ENCODE measurements around the gene CIITA.
"Not testable (repeated sequence)": the region's sequence is repeated elsewhere in the genome, so short reads cannot be mapped to it uniquely, and the experiment has no call there.

CIITA gene, protein sequence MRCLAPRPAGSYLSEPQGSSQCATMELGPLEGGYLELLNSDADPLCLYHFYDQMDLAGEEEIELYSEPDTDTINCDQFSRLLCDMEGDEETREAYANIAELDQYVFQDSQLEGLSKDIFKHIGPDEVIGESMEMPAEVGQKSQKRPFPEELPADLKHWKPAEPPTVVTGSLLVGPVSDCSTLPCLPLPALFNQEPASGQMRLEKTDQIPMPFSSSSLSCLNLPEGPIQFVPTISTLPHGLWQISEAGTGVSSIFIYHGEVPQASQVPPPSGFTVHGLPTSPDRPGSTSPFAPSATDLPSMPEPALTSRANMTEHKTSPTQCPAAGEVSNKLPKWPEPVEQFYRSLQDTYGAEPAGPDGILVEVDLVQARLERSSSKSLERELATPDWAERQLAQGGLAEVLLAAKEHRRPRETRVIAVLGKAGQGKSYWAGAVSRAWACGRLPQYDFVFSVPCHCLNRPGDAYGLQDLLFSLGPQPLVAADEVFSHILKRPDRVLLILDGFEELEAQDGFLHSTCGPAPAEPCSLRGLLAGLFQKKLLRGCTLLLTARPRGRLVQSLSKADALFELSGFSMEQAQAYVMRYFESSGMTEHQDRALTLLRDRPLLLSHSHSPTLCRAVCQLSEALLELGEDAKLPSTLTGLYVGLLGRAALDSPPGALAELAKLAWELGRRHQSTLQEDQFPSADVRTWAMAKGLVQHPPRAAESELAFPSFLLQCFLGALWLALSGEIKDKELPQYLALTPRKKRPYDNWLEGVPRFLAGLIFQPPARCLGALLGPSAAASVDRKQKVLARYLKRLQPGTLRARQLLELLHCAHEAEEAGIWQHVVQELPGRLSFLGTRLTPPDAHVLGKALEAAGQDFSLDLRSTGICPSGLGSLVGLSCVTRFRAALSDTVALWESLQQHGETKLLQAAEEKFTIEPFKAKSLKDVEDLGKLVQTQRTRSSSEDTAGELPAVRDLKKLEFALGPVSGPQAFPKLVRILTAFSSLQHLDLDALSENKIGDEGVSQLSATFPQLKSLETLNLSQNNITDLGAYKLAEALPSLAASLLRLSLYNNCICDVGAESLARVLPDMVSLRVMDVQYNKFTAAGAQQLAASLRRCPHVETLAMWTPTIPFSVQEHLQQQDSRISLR

DNA sequence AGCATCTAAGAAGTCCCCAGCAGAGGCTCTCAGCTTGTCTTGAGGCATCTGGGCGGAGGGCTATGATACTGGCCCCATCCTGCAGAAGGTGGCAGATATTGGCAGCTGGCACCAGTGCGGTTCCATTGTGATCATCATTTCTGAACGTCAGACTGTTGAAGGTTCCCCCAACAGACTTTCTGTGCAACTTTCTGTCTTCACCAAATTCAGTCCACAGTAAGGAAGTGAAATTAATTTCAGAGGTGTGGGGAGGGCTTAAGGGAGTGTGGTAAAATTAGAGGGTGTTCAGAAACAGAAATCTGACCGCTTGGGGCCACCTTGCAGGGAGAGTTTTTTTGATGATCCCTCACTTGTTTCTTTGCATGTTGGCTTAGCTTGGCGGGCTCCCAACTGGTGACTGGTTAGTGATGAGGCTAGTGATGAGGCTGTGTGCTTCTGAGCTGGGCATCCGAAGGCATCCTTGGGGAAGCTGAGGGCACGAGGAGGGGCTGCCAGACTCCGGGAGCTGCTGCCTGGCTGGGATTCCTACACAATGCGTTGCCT is at the start of gene CIITA:
CIITA (plus strand) TSS at position 404 of the 543 bp plus-strand sequence; CDS start at position 533, 129 bp downstream.
- peak; percentile 78 for DNase-seq

DNA sequence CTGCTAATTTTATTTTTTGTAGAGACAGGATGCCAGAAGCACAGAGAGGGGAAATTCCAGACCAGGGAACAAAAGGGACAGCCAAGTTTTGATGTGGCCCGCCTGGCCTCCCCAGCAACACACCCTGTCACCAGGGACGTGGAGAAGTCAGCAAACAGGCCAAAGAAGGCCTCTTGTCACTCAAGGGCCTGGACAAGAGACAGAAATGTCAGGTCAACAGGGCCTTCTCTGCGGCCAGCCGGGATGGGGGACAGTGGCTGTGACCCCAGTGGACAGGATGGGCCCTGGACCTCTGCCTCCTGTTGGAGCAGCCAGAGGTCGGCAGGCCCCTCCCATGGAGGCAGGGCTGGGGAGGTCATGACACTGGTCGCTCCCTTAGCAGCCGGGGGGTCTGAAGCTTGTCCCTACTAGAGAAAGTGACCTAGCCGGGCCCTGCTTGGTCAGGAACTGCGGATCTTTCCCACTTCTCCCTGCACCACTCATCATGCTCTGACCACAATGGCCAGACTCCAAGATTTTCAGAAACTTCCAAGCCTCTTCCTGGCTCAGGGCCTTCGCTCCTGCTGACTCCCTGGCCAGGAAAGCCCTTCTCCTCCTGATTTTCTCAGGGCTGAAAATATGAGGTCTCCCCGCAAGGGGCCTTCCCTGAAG is 49.2 kb upstream of the CIITA start:
- DNase-seq = no peak

DNA sequence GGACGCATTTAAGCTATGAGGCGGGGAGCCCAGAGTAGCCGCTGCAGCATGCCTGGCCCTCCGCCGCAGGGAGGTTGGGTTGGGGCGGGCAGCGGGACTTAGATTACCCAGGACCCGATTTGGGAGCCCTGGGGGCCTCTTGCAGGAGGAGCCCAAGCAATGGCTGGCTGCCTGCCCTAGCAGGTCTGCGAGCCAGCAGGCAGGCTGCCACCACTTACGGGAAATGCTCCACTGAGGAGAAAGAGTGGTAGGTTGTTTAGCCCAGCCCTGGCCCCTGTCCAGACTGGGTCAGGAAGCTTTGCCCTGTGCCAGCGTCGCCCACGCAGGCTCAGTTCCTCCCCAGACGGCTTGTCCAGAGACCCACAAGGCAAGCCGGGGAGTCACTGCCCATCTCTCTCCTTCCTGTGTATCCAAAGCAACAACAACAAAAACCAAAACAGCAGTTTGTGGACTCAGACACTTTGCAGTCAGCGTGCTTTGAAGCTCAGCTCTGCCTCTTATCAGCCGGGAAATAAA is 48.1 kb upstream of the CIITA start:
- no peak for DNase-seq

DNA sequence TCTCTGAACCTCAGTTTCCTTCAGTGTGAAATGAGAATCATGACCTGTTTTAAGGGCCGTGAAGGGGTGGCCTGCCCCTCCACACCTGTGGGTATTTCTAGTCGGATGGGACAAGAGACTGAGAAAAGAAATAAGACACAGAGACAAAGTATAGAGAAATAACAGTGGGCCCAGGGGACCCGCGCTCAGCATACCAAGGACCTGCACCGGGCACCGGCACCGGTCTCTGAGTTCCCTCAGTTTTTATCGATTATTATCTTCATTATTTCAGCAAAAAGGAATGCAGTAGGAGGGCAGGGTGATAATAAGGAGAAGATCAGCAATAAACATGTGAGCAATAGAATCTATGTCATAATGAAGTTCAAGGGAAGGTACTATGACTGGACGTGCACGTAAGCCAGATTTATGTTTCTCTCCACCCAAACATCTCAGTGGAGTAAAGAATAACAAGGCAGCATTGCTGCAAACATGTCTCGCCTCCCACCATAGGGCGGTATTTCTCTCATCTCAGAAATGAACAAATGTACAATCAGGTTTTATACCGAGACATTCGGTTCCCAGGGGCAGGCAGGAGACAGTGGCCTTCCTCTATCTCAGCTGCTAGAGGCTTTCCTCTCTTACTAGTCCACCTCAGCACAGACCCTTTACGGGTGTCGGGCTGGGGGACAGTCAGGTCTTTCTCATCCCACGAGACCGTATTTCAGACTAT is 47.5 kb upstream of the CIITA start:
- DNase-seq = not testable (repeated sequence)

DNA sequence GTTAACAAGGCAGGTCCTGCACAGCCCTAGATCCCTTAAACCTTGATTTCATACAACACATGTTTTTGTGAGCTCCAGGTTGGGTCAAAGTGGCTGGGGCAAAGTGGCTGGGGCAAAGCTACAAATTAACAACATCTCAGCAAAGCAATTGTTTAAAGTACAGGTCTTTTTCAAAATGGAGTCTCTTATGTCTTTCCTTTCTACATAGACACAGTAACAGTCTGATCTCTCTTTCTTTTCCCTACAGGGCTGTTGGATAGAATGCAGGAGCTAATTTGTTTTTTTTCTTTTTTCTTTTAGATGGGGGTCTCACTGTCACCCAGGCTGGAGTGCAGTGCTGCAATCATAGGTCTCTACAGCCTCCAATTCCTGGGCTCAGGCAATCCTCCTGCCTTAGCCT is 46.8 kb upstream of the CIITA start:
- not testable (repeated sequence) for DNase-seq

DNA sequence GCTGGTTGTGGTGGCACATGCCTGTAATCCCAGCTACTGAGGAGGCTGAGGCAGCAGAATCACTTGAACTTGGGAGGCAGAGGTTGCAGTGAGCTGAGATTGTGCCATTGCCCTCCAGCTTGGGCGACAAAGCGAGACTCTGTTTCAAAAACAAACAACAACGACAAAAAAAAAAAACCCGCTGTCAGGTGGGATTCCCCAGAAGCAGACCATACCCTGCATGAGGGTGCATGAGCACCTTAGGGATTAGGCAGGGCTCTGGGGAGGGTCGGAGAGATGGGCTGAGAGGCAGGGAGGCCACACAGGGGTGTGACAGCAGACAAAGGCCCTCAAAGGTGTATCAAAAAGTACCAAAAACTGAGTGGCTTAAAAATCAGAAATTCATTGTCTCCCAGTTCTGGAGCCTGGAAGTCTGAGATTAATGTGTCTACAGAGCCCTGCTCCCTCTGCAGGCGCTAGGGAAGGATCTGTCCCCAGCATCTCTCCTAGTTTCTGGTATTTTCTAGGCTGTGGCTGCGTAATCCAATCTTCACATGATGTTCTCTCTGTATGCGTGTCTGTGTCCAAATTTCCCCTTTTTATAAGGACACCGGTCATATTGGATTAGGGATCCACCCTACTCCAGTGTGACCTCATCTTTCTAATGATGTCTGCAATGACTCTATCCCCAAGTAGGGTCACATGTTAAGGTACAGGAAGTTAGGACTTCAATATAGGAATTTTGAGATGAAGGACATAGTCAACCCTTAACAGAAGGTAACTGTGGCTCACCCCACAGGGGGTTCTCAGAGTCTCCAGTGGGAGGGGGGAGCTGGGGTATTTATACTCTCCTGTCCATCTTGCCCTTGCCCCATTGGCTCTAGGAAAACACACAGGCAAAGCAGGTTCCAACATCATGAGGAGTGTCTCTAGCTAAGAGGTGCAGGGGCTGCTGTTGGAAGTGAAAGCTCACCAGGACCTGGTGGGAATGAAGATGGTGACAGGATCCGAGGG is 44.8 kb upstream of the CIITA start:
- no peak for DNase-seq

DNA sequence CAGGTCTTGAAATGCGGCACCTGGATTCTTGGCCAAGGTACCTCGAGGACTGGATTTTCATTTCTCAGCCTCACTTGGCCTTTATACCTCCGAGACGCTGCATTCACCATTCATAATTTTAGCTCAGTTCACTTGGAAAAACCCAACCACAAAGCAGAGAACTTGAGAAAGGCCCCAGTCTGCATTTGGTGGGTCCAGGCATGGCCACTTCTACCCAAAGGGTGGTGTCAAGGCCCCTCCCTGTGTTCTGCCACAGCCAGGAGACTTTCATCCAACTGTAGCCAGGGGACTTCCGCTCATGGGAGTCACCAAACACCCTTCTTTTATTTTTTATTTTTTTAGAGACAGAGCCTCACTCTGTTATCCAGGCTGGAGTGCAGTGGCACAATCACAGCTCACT is 43.7 kb upstream of the CIITA start:
- no peak for DNase-seq

DNA sequence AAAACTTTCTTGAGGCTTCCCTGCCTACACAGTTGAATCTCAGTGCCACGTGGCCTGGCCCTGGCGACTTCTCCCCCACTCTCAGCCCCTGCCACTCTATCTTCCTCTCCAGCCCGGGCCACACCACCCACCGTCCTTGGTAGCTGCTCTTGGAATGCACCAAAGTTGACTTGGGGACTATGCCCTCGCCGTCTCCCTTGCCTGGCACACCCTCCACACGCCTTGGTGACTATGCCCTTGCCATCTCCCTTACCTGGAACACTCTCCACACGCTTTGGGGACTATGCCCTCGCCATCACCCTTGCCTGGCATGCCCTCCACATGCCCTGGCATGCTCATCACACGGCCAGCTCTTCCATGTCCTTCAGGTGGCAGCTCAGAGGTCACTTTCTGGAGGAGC is 42.9 kb upstream of the CIITA start:
- no peak for DNase-seq

DNA sequence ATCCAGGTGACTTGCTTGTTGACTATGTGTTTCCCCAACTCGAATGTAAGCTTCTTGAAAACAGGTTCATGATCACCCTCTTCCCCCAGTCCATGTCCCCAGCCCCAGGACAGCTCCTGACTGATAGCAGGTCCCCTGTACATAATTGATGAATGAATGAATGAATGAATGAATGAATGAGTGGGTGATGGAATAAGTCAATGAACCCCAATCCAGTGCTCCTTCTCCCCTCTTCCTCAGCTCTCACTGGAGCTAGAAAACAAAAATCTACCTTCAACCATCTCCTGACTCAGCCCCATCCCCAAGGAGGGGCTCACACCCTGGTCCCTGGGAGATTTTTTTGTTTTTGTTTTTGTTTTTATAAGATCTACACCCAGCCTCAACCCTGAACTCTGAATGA is 42.2 kb upstream of the CIITA start:
- no peak for DNase-seq

DNA sequence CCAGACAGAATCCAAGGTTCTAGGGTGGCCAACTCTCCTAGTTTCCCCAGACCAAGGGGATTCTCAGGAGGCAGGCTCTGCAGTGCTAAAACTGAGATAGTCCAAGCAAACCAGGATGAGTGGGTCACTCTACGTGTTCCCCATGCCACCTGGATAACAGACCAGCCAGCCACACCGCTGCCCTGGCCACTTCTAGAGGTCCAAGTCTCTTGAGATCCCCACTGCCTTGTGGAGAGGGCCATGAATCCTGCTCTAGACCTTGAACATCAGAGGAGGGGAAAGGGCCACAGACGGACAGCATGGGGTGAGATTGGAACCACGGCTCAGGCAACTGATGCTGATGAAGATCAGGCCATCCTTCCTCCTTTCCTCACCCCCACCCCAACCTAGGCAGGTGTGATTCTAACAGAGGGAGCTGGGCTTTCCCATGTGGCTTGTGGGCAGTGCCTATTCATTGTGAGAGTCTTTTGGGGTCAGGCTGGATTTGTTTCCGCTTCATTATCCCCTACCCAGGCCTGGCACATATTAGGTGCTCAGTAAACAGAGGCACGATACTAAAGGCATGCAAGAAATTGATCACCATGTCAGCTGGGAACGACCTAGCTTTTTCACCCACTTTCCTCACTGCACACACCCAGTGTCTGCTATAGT is 41.6 kb upstream of the CIITA start:
- DNase-seq = peak; percentile 53

DNA sequence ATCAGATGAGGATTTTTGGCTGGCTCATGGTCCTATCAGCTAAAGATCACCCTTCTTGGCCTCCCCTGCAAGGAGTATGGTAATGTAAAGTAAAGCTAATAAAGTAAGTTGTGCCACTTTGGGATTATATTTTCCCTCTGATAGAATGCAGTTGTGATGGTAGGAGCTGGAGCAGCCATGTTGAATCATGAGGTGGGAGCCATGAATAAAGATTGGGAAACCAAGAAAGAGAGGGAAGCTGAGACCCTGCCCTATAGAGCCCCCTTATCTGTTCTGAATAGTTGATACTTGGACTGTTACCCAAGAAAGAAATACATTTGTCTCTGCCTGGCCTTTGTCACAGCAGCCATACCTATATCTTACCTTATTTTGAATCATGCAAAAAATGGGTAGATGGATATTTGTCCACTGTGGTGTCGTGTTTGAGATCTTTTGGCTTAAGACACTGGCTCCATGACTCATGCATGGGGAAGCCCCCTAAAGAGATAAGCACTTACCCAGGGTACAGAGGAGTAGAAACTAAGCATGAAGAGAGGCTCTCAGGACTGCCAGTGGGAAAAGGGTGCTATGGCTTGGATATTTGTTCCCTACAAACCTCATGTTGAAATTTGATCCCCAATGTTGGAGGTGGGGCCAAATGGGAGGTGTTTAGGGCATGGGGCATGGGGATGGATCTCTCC is 40.7 kb upstream of the CIITA start:
- no peak for DNase-seq

DNA sequence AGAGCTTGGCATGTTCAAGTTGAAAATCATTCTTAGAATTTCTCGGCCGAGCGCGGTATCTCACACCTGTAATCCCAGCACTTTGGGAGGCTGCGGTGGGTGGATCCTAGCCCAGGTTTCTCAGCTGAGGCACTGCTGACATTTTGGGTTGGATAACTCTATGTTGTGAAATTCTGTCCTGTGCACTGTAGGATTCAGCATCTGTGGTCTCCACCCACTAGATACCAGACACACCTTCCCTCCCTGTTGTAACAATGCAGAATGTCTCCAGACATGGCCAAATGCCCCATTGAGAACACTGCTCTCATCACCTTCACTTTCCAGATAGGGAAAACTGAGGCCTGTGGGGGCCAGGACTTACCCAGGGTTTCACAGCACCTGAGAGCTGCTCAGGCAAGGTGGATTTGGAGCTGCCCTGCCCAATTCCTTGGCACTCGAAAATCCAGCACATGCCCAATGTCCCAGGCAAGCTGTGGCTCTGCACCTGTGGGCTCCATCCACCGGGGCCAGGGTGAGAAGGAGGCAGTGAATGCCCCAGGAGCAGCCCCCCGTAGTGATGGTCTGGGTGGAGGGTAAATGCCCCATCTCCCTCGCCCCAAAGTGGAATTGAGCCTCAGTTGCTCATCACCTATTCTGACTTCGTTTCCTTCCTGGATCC is 38.3 kb upstream of the CIITA start:
- DNase-seq = no peak

DNA sequence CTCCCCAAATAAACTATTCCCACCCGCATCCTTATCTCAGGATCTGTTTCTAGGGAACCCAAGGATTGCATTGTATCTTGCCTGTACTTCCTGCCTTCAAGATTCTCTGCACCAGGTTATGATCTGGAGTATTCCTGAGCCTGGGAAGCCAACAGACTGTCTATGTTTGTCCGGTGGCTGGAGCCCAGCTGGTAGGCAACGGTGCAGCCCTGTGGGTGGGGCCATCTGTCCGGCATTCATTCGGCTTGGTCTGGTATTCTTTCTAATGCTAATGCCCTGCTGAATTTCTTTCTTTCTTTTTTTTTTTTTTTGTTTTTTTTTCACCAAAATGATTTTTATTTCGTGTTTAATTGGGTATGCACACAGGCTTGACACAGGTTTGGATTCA is 37.7 kb upstream of the CIITA start:
- DNase-seq = no peak

DNA sequence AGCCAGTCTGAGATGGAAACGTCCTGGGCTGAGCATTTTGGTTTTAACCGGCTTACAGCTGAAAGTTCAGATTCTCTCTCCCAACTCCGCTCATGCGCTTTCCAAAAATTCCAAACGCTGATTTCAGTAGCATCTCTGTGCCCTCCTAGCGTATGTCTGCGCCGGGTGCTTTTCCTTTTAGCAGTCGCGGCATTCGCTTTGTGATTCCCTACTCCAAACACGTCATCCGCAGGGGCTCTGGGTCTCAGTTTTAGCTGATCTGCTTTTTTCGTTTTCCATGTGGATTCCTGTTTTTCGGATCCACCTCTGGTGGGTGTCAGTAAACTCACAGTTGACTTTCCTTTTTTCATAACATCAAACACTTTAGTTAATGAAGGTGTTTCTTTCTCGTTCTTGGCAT is 36.3 kb upstream of the CIITA start:
- DNase-seq = no peak

DNA sequence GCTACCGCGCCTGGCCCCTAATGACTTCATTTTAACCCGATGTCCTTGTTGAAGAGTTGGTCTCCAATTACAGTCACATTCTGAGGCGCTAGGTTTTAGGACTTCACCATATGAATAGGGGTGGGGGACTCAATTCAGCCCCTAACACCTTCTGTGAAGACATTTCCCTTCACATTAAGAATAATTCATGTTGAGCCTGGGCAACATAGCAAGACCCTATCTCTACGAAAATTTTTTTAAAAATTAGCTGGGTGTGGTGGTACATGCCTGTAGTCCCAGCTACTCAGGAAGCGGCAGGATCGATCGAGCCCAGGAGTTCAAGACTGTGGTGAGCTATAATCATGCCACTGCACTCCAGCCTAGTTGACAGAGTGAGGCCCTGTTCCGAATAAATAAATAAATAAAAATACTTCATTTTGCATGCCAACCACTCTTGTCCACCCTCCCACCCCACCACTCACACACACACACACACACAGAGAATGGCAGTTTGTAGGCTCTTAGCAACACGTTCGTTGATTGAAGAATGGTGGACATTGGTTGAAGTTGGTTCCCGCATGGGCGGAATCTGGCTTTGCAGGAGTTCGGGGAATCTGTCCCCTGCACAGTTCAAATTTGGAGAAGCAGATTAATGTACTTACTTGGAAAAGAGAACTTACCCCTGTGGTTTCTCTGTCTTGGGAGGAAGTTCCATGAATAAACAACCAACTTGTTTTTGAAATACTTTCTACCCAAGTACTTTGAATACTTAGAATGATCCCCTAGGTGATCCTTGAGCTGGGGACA is 30.6 kb upstream of the CIITA start:
- no peak for DNase-seq

DNA sequence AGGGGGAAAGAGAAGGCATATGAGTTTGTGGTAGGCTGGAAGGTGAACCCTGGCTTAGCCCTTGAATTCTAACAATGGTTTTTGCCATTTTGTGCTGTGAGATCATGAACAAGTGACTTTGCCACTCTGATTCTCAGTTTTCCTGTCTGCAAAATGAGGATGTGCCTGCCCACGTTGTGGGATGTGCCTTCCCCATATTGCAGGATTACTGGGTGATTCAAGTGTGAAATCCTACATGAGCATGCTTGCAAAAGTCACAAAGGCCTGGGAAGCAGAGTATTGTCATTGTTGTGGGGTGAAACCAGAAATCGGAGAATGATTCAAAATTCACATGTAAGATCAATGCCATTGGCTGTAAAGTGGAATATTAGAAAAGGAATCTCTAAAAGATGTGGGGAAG is 29.8 kb upstream of the CIITA start:
- no peak for DNase-seq

DNA sequence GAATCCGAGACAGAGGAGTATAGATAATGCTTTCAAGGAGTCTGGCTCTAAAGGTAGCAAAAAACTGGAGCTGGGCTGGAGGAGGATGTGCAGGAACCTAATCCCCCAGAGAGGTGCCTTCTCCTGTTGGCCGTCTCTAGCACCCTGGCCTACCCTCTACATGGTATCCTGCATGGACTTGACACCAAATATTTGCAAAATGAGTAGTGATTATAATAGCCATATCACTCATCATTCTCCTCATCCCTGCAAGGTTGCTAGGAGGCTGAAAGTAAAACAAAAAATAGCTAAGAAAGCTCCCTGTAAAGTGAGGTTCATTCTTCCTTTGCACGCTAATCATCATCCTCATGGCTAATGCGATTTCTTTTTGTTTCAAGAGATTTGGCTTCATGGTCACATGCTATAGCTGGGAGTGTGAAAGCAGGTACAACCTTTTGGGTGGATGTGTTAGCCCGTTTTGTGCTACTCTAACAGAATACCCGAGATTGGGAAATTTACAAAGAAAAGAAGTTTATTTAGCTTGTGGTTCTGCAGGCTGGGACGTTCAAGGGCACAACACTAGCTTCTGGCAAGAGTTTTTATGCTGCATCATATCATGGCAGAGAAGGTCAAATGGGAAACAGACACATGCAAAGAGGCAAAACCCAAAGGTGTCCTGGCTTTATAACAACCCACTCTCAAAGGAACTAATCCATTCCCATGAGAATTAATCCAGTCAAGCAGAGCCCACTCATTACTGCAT is 27.1 kb upstream of the CIITA start:
- DNase-seq = no peak

Data from stimulated activated CD8-positive, alpha-beta memory T cell treated with anti-CD3 and anti-CD28 coated beads, Interleukin-4, amount 100 ng/mL, for 48 hours (primary cell).